Progenitor cell of endocrine pancreas (in vitro differentiated cells): ENCODE measurements around the gene CLCN5. TPM values are rescaled to one million over a fixed set of nuclear protein-coding genes. Genes with fewer than 3 reads are reported as not detected.

Experiments
- DNase-seq: peaks from one replicate; pipeline ENCODE4 v3.0.0; 2021; ENCODE audit warnings: low spot score; ENCODE audit not compliant: unreplicated experiment
- H3K27ac Mint-ChIP-seq: 2 replicates; pipeline ENCODE4 v1.8.0; 2021; ENCODE audit warnings: mild to moderate bottlenecking, moderate library complexity, mixed read lengths
- H3K27me3 Mint-ChIP-seq: 2 replicates; pipeline ENCODE4 v1.8.0; 2021; ENCODE audit warnings: mixed read lengths
- H3K36me3 Mint-ChIP-seq: 2 replicates; pipeline ENCODE4 v1.8.0; 2022; ENCODE audit warnings: mixed read lengths; ENCODE audit not compliant: insufficient read depth
- H3K4me1 Mint-ChIP-seq: 2 replicates; pipeline ENCODE4 v1.8.0; 2021; ENCODE audit warnings: low read depth, mixed read lengths
- H3K4me3 Mint-ChIP-seq: 2 replicates; pipeline ENCODE4 v1.8.0; 2021; ENCODE audit warnings: low read depth, mild to moderate bottlenecking, moderate library complexity, mixed read lengths
- H3K9me3 Mint-ChIP-seq: 2 replicates; pipeline ENCODE4 v1.8.0; 2021; ENCODE audit warnings: low read depth, mixed read lengths
- total RNA-seq: library from RNA; stranded (reverse); gene quantifications from 2 replicates; pipeline ENCODE4 v1.2.1, GENCODE V29; 2021
- TF ChIP-seq, protein P1 (sequence below): fragments of 200-600 bp; sonication (generic); IDR thresholded peaks from one replicate; pipeline ENCODE4 v1.5.0; 2021; ENCODE audit warnings: antibody characterized with exemption, mild to moderate bottlenecking; ENCODE audit not compliant: unreplicated experiment

Gene CLCN5
- total RNA-seq, 1 donor from 2014 or later = 14.0 TPM

DNA sequence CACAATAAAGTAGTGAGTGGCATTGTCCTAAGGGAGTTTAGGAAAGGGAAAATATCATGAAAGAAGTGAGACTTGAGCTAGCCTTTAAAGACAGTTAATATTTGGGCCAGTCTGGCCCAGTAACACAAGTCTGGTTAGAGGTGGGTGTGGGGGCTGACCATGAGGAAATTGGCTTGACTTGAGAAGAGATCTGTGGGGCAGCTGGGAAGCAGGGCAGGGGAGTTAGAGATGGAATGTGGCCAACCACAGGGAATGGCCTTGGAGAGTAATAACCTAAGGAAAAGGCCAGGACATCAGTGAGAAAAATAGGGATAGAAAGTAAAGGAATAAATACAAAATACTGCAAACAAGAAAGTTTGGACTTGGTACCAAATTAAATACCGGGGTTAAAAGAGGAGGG, 71.3 kb downstream of the CLCN5 start:
- no peaks in the 10 kb centered on the region for H3K4me1 Mint-ChIP-seq
- DNase-seq = no peak
- H3K27me3 Mint-ChIP-seq = no peaks in the 10 kb centered on the region
- no peak overlapping the region for H3K4me3 Mint-ChIP-seq
- H3K9me3 Mint-ChIP-seq = peaks cover 37% of the 10 kb centered on the region
- no peak overlapping the region for H3K27ac Mint-ChIP-seq
- H3K36me3 Mint-ChIP-seq = peaks cover 1% of the 10 kb centered on the region
- TF ChIP-seq, protein P1, sequence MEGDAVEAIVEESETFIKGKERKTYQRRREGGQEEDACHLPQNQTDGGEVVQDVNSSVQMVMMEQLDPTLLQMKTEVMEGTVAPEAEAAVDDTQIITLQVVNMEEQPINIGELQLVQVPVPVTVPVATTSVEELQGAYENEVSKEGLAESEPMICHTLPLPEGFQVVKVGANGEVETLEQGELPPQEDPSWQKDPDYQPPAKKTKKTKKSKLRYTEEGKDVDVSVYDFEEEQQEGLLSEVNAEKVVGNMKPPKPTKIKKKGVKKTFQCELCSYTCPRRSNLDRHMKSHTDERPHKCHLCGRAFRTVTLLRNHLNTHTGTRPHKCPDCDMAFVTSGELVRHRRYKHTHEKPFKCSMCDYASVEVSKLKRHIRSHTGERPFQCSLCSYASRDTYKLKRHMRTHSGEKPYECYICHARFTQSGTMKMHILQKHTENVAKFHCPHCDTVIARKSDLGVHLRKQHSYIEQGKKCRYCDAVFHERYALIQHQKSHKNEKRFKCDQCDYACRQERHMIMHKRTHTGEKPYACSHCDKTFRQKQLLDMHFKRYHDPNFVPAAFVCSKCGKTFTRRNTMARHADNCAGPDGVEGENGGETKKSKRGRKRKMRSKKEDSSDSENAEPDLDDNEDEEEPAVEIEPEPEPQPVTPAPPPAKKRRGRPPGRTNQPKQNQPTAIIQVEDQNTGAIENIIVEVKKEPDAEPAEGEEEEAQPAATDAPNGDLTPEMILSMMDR = no peak

DNA sequence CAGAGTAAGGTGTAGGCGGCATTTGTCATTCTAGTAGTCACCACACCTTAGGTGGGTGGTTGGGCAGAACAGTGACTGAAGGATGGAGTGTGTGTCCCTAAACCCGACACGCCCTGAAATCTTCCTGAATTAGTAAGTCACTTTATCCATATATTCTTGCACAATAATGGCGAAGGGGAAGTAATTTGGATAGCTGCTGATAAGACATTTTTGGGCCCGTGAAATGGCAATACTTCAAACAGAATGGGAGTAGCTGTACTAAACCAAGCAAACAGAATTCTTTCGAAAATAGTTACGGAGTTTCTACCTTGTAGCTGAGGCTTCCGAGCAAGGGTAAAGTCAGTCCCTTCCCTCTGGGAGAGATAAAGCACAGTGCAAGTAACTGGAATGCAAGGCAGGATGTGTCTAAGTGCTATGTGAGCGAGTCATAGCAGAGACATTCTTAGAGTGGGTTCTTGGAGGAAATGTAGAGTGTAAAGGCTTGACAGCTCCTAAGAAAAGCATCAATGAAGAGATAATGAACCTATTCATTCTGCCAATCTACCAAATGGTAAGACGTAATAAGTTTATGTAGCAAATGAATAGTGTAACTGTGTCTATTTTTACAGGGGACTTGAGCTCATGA, 72.8 kb downstream of the CLCN5 start:
- Mint-ChIP-seq H3K27me3 (no peaks in the 10 kb centered on the region), H3K4me1 (no peaks in the 10 kb centered on the region), H3K36me3 (peaks cover 1% of the 10 kb centered on the region), H3K27ac (no peak overlapping the region), H3K4me3 (no peak overlapping the region), H3K9me3 (peaks cover 39% of the 10 kb centered on the region)
- DNase-seq = no peak
- TF ChIP-seq, protein P1 = no peak

DNA sequence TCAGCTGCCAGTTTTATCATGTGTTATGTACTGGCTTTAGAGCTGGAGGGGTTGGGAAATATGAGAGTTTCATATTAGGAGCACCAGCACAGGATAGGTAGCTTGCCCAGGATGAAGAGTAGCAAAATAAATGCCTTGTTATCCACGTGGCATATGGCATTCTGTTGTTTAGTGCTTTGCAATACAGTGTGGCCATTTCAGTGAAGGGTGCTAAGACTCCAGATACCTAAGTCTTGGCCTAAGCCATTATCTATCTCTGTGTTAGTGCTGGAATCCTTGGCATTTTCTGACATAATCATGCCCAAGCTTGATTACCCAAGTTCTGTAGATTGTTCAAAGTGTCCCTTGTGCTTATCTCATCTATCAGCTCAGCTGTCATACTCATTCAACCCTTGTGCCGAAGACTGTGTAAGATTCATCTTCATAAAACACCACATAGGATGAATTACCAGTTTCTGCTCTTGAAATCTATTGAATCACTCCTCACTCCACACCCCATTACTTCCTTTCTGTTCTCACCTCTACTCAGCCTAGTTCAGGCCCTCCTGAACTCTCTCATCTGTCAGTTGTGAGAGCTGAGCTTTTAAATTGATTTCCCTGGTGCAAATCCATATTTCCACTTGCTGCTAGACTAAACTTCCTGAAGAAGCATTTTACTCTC, 73.5 kb downstream of the CLCN5 start:
- DNase-seq = no peak
- Mint-ChIP-seq H3K4me1 (no peaks in the 10 kb centered on the region), H3K4me3 (no peak overlapping the region), H3K36me3 (peaks cover 1% of the 10 kb centered on the region), H3K9me3 (peaks cover 39% of the 10 kb centered on the region), H3K27ac (no peak overlapping the region), H3K27me3 (no peaks in the 10 kb centered on the region)
- TF ChIP-seq, protein P1 = no peak

DNA sequence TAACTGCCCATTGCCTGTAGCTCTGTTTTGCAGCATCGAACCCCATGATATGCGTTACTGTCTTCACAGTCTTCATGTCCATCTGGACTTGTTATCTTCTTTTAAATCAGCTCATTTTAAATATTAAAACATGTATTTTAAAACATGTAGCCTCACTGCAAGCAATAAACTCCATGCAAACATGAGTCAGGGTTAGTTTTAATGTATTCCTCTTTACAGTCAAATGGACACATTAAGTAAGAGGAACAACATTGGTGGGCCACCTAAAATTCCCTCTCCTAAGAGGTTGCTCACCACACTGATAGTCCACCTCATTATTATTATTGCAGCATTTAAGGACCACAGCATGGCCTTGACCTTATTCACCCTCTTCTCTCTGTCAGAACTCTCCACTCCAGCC, 74.1 kb downstream of the CLCN5 start:
- TF ChIP-seq, protein P1 = no peak
- no peak for DNase-seq
- H3K9me3 Mint-ChIP-seq = peaks cover 35% of the 10 kb centered on the region
- H3K36me3 Mint-ChIP-seq = peaks cover 1% of the 10 kb centered on the region
- H3K27ac Mint-ChIP-seq = no peak overlapping the region
- no peaks in the 10 kb centered on the region for H3K4me1 Mint-ChIP-seq
- H3K4me3 Mint-ChIP-seq = no peak overlapping the region
- no peaks in the 10 kb centered on the region for H3K27me3 Mint-ChIP-seq

DNA sequence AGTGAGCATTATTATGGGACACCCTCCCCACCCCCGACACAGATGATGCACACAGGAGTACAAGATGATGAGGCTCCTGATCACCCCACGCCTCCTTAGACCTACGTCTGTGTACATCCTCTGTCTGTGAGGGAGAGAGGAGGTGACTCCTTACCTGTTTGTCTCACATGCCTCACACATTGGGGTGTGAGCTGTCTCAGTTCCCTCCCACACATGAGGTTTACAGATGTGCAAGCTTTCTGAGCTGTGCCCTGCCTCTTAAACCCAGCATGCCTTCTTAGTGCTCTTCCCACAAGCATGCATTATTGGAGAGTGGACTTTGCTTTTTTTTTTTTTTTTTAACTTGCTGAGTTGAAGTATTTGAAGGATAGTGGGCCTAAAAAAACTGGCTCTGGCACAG, 76.7 kb downstream of the CLCN5 start:
- no peak for DNase-seq
- TF ChIP-seq, protein P1 = no peak
- H3K36me3 Mint-ChIP-seq = peaks cover 1% of the 10 kb centered on the region
- no peak overlapping the region for H3K27ac Mint-ChIP-seq
- no peaks in the 10 kb centered on the region for H3K27me3 Mint-ChIP-seq
- H3K9me3 Mint-ChIP-seq = peaks cover 28% of the 10 kb centered on the region
- H3K4me3 Mint-ChIP-seq = no peak overlapping the region
- H3K4me1 Mint-ChIP-seq = peaks cover 2% of the 10 kb centered on the region
